CD14-positive monocyte (primary cell): ENCODE measurements around the gene PRXL2B. TPM values are rescaled to one million over a fixed set of nuclear protein-coding genes. Genes with fewer than 3 reads are reported as not detected.
A peak's percentile ranks its signal among the peaks of the same experiment; 100 is the strongest.

ENCODE experiments used
- DNase-seq, 3 donors: peaks; one replicate each; pipeline ENCODE4 v3.0.0-alpha.2; 2011 to 2022
- H2AFZ ChIP-seq: 2 replicates; pipeline ENCODE4 v1.6.0; 2012; ENCODE audit warnings: mild to moderate bottlenecking, low read depth, low read length, inconsistent platforms; ENCODE audit not compliant: insufficient read depth, poor library complexity, severe bottlenecking
- H3K27ac ChIP-seq, 2 donors: 1 replicate in 1 of 2; 2 replicates in 1 of 2; pipeline ENCODE4 v1.5.1; 2012 to 2013; ENCODE audit warnings: low read length in 2 of 2, control low read depth in 1 of 2, inconsistent platforms in 1 of 2, low read depth in 1 of 2, mild to moderate bottlenecking in 1 of 2
- H3K27me3 ChIP-seq, 2 donors: one replicate each; pipeline versions ENCODE4 v1.6.0 to v1.6.1; 2011 to 2013; ENCODE audit warnings: low read length in 2 of 2; ENCODE audit not compliant: control insufficient read depth in 2 of 2, insufficient read depth in 2 of 2
- H3K36me3 ChIP-seq, 2 donors: replicated peaks in 1 of 2; 1 replicate in 1 of 2; 2 replicates in 1 of 2; pipeline versions ENCODE4 v1.5.1 to v1.6.1; 2012 to 2013; ENCODE audit warnings: low read length in 2 of 2, control low read depth in 1 of 2, inconsistent platforms in 1 of 2, mild to moderate bottlenecking in 1 of 2; ENCODE audit not compliant: insufficient read depth in 2 of 2, control insufficient read depth in 1 of 2
- H3K4me1 ChIP-seq, 2 donors: 1 replicate in 1 of 2; 2 replicates in 1 of 2; pipeline versions ENCODE4 v1.5.1 to v1.6.1; 2012 to 2013; ENCODE audit warnings: low read length in 2 of 2, control low read depth in 1 of 2, inconsistent platforms in 1 of 2, mild to moderate bottlenecking in 1 of 2, moderate library complexity in 1 of 2; ENCODE audit not compliant: insufficient read depth in 2 of 2, control insufficient read depth in 1 of 2
- H3K4me2 ChIP-seq: replicated peaks from 2 replicates; pipeline ENCODE3; 2012; ENCODE audit warnings: low read length, moderate library complexity, mild to moderate bottlenecking; ENCODE audit not compliant: poor library complexity, severe bottlenecking; ENCODE audit errors: extremely low read depth
- H3K4me3 ChIP-seq, 3 experiments: fragments of 200-600 bp in 1 of 3; sonication (generic) in 1 of 3; replicated peaks in 1 of 3; 1 replicate in 2 of 3; 2 replicates in 1 of 3; pipeline ENCODE4 v1.5.1; 2011 to 2013; ENCODE audit warnings: low read length in 3 of 3, mild to moderate bottlenecking in 3 of 3, control low read depth in 2 of 3, low read depth in 2 of 3, inconsistent platforms in 1 of 3, moderate library complexity in 1 of 3
- H3K79me2 ChIP-seq: 2 replicates; pipeline ENCODE4 v1.6.0; 2012; ENCODE audit warnings: mild to moderate bottlenecking, control low read depth, inconsistent platforms, low read length, moderate library complexity; ENCODE audit not compliant: insufficient read depth
- H3K9ac ChIP-seq: 2 replicates; pipeline ENCODE4 v1.6.0; 2017; ENCODE audit warnings: low read length, mild to moderate bottlenecking; ENCODE audit not compliant: insufficient read depth, poor library complexity, severe bottlenecking
- H3K9me3 ChIP-seq, 2 donors: replicated peaks in 1 of 2; 1 replicate in 1 of 2; 2 replicates in 1 of 2; pipeline versions ENCODE4 v1.5.1 to v1.6.1; 2012 to 2013; ENCODE audit warnings: low read length in 2 of 2, control low read depth in 1 of 2; ENCODE audit not compliant: control insufficient read depth in 1 of 2, insufficient read depth in 1 of 2
- H4K20me1 ChIP-seq: 2 replicates; pipeline ENCODE4 v1.6.0; 2012; ENCODE audit warnings: mild to moderate bottlenecking, low read length, control low read depth, moderate library complexity; ENCODE audit not compliant: insufficient read depth
- H3K27ac Mint-ChIP-seq, 7 donors: one replicate each; pipeline ENCODE4 v1.8.0; 2020; ENCODE audit warnings: mild to moderate bottlenecking in 7 of 7, mixed read lengths in 7 of 7, moderate library complexity in 6 of 7, inconsistent platforms in 2 of 7
- H3K27me3 Mint-ChIP-seq, 3 donors: one replicate each; pipeline ENCODE4 v1.8.0; 2021 to 2022; ENCODE audit warnings: low read depth in 3 of 3, mild to moderate bottlenecking in 3 of 3, mixed read lengths in 3 of 3, moderate library complexity in 3 of 3, inconsistent platforms in 1 of 3
- H3K36me3 Mint-ChIP-seq, 2 donors: one replicate each; pipeline ENCODE4 v1.8.0; 2020; ENCODE audit warnings: mixed read lengths in 2 of 2, inconsistent platforms in 1 of 2, mild to moderate bottlenecking in 1 of 2
- H3K4me1 Mint-ChIP-seq: one replicate; pipeline ENCODE4 v1.8.0; 2020; ENCODE audit warnings: mild to moderate bottlenecking, mixed read lengths
- H3K4me3 Mint-ChIP-seq, 2 donors: one replicate each; pipeline ENCODE4 v1.8.0; 2020; ENCODE audit warnings: mild to moderate bottlenecking in 2 of 2, mixed read lengths in 2 of 2, moderate library complexity in 1 of 2
- H3K9me3 Mint-ChIP-seq, 7 donors: one replicate each; pipeline ENCODE4 v1.8.0; 2020 to 2022; ENCODE audit warnings: mixed read lengths in 7 of 7, mild to moderate bottlenecking in 6 of 7, moderate library complexity in 6 of 7, inconsistent platforms in 2 of 7
- WGBS: methylation state at CpG from one replicate; pipeline ENCODE4 v1.1.5; 2013; ENCODE audit warnings: missing lambda C conversion rate; ENCODE audit not compliant: insufficient coverage; 5-methylcytosine and 5-hydroxymethylcytosine counted together
- intact Hi-C, 2 donors: fragments of 100-400 bp; cut with micrococcal nuclease; formaldehyde crosslinking; loops; one replicate each; pipeline versions ENCODE4 v1.15.0 to v1.15.1; 2023
- polyA plus RNA-seq, 3 donors: library from polyadenylated mRNA; depleted of rRNA in 1 of 3; unstranded in 2 of 3; stranded (reverse) in 1 of 3; fragments of 300-500 nt in 2 of 3; fragments of >200 nt in 1 of 3; fragmentation: Illumina TruSeq in 2 of 3; gene quantifications; 1 replicate in 2 of 3; 2 replicates in 1 of 3; pipeline ENCODE4 v1.2.3, GENCODE V29; 2012 to 2021
- TF ChIP-seq, protein P1 (sequence below): fragments of 200-600 bp; IDR thresholded peaks from one replicate; pipeline ENCODE4 v1.8.0; 2022; ENCODE audit warnings: antibody characterized with exemption, mild to moderate bottlenecking

The PRXL2B gene
- polyA plus RNA-seq, 3 donors: 3.6 to 8.8 (median 6.0) TPM

DNA sequence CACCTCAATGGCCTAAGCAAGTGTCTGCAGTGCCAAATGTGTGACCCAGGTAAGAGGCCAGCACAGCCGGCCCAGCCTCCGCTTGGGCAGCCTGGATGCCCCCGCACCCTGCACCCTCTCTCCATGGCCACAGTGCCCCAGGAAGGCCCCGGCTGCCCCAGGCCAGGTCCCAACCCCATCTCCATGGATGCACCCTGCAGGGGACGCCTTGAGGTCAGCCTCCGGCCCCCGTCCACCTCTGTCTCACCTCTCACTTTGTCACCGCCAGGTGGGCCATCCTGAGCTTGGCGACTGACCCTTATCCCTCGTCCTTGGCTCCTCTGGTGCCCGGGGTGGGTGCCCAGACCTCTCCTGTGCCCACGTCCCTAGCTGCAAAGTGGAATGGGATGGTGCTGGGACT lies 28.2 kb upstream of the PRXL2B start:
- no peak overlapping the region for H3K27ac ChIP-seq
- H3K27me3 ChIP-seq: no peaks in the 10 kb centered on the region
- H3K4me3 ChIP-seq: no peak overlapping the region
- no peaks in the 10 kb centered on the region for H3K9me3 ChIP-seq
- Mint-ChIP-seq H3K4me3 (no peak overlapping the region), H3K9me3 (peaks cover 0 to 3% (median 0%) of the 10 kb centered on the region in 7 donors), H3K4me1 (peaks cover 26% of the 10 kb centered on the region), H3K27ac (peak overlapping the region in 2 of 7 donors; percentile 25 to 31), H3K36me3 (peaks cover 40 to 54% of the 10 kb centered on the region in 2 donors), H3K27me3 (peaks cover 9 to 16% (median 13%) of the 10 kb centered on the region in 3 donors)
- peaks cover 27% of the 10 kb centered on the region for H3K79me2 ChIP-seq
- no peak overlapping the region for H2AFZ ChIP-seq
- intact Hi-C loops: no loop called here
- H3K36me3 ChIP-seq: peaks cover 57 to 59% of the 10 kb centered on the region in 2 donors
- H3K4me1 ChIP-seq: peaks cover 35 to 39% of the 10 kb centered on the region in 2 donors
- no peak overlapping the region for H3K9ac ChIP-seq
- no peak overlapping the region for H3K4me2 ChIP-seq
- no peak for DNase-seq
- TF ChIP-seq, protein P1, sequence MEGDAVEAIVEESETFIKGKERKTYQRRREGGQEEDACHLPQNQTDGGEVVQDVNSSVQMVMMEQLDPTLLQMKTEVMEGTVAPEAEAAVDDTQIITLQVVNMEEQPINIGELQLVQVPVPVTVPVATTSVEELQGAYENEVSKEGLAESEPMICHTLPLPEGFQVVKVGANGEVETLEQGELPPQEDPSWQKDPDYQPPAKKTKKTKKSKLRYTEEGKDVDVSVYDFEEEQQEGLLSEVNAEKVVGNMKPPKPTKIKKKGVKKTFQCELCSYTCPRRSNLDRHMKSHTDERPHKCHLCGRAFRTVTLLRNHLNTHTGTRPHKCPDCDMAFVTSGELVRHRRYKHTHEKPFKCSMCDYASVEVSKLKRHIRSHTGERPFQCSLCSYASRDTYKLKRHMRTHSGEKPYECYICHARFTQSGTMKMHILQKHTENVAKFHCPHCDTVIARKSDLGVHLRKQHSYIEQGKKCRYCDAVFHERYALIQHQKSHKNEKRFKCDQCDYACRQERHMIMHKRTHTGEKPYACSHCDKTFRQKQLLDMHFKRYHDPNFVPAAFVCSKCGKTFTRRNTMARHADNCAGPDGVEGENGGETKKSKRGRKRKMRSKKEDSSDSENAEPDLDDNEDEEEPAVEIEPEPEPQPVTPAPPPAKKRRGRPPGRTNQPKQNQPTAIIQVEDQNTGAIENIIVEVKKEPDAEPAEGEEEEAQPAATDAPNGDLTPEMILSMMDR: no peak
- WGBS: 98% methylated on average over 11 of the region's 12 CpGs
- H4K20me1 ChIP-seq: peaks cover 58% of the 10 kb centered on the region

- H3K36me3 ChIP-seq: peaks cover 61 to 64% of the 10 kb centered on the region in 2 donors
- H3K4me1 ChIP-seq: peaks cover 35 to 39% of the 10 kb centered on the region in 2 donors
- H3K27ac Mint-ChIP-seq: peak overlapping the region in 1 of 7 donors; percentile 25
- no peak overlapping the region for H3K4me2 ChIP-seq
- peaks cover 27% of the 10 kb centered on the region for H3K79me2 ChIP-seq
- no peak overlapping the region for H2AFZ ChIP-seq
- H3K36me3 Mint-ChIP-seq: peaks cover 43 to 58% of the 10 kb centered on the region in 2 donors
- H4K20me1 ChIP-seq: peaks cover 62% of the 10 kb centered on the region
- H3K4me3 Mint-ChIP-seq: no peak overlapping the region
- intact Hi-C loops: no loop called here
- H3K4me3 ChIP-seq: no peak overlapping the region
- DNase-seq: no peak
- no peaks in the 10 kb centered on the region for H3K27me3 ChIP-seq
- peaks cover 8 to 15% (median 13%) of the 10 kb centered on the region in 3 donors for H3K27me3 Mint-ChIP-seq
- H3K4me1 Mint-ChIP-seq: peaks cover 26% of the 10 kb centered on the region
- TF ChIP-seq, protein P1: no peak
- WGBS: 98% methylated on average over 6 of the region's 6 CpGs
- H3K27ac ChIP-seq: no peak overlapping the region
- no peaks in the 10 kb centered on the region for H3K9me3 ChIP-seq
- H3K9me3 Mint-ChIP-seq: peaks cover 0 to 3% (median 0%) of the 10 kb centered on the region in 7 donors
- H3K9ac ChIP-seq: no peak overlapping the region
These were observed 27.7 kb upstream of the PRXL2B start for GRCh38 chr1:2558861-2559260.
